GM12874 (cell line): Measurements from ENCODE around the gene C18orf63.

ENCODE experiments used
- CTCF ChIP-seq: IDR thresholded peaks from 2 replicates; pipeline ENCODE4 v1.5.1; 2011; ENCODE audit warnings: low read depth, mild to moderate bottlenecking, control low read depth, low read length, moderate library complexity; ENCODE audit not compliant: insufficient read depth

C18orf63 gene

GRCh38 chr18:74334242-74334893 lies 18.7 kb downstream of the C18orf63 start:
- no peak for TF ChIP-seq CTCF

GRCh38 chr18:74336656-74337055 lies 21.0 kb downstream of the C18orf63 start:
- TF ChIP-seq CTCF: no peak

- TF ChIP-seq CTCF: no peak
Observed at GRCh38 chr18:74337155-74337911, 21.7 kb downstream of the C18orf63 start.

GRCh38 chr18:74337912-74338309 lies 22.3 kb downstream of the C18orf63 start:
- no peak for TF ChIP-seq CTCF

GRCh38 chr18:74342416-74343043 lies 26.9 kb downstream of the C18orf63 start:
- TF ChIP-seq CTCF: 0 out of 2 replicates have a peak, but pooled peaks have one; percentile 16

- no peak for TF ChIP-seq CTCF
Observed at GRCh38 chr18:74346206-74346605, 30.6 kb downstream of the C18orf63 start.

- TF ChIP-seq CTCF: no peak
Observed at GRCh38 chr18:74348581-74348980, 32.9 kb downstream of the C18orf63 start.
